Measurements from ENCODE around the gene DALRD3. TPM values are rescaled to one million over a fixed set of nuclear protein-coding genes. Genes with fewer than 3 reads are reported as not detected.

DALRD3 gene
- total and polyA plus RNA-seq, 11 donors = 6.8 to 24.7 (median 14.5) TPM

GRCh38 chr3:48991851-48992545 is 26.4 kb downstream of the DALRD3 start:
- H3K27ac ChIP-seq = peak overlapping the region in 9 of 12 donors; percentile 73 to 98 (median 91)
- 69 to 80% (median 76%) methylated on average over 5 of the region's 5 CpGs for WGBS, 4 donors
- TF ChIP-seq POLR2A (IDR thresholded peaks at IDR 0.05) = no peak
- TF ChIP-seq CTCF (IDR thresholded peaks at IDR 0.05) = no peak

GRCh38 chr3:48990636-48991469 is 27.5 kb downstream of the DALRD3 start:
- H3K27ac ChIP-seq = peak overlapping the region; percentile 68 to 98 (median 90)
- H3K4me3 ChIP-seq = peak overlapping the region; percentile 63 to 95 (median 87)
- peaks cover 0 to 36% (median 22%) of the 10 kb centered on the region in 12 donors for H3K4me1 ChIP-seq
- peak in 1 of 5 donors; percentile 58 for DNase-seq
- H3K9me3 ChIP-seq = no peaks in the 10 kb centered on the region
- 5 to 7% (median 6%) methylated on average over 22 to 40 of the region's 40 CpGs for WGBS, 4 donors
- peaks cover 0 to 20% (median 11%) of the 10 kb centered on the region in 9 donors for H3K36me3 ChIP-seq
- no peaks in the 10 kb centered on the region for H3K27me3 ChIP-seq
- intact Hi-C loops (cut with DNase I) = loop anchor here in 1 of 10 donors (5.0 kb wide), 1 partner anchor 456 kb away; no protein-coding TSS in a partner anchor
- TF ChIP-seq POLR2A (IDR thresholded peaks at IDR 0.05) (no peak), CTCF (IDR thresholded peaks at IDR 0.05) (no peak)
- peak; percentile 3 to 35 (median 26) for ATAC-seq

More at GRCh38 chr3:48991851-48992545, 26.4 kb downstream of the DALRD3 start:
- ATAC-seq (no peak), DNase-seq (no peak)
- peaks cover 0 to 36% (median 22%) of the 10 kb centered on the region in 12 donors for H3K4me1 ChIP-seq
- intact Hi-C loops (cut with DNase I) = loop anchor here in 1 of 10 donors (5.0 kb wide), 1 partner anchor 455 kb away; no protein-coding TSS in a partner anchor
- H3K27me3 ChIP-seq = no peaks in the 10 kb centered on the region
- H3K4me3 ChIP-seq = peak overlapping the region in 4 of 12 donors; percentile 94 to 95 (median 95)
- peaks cover 0 to 23% (median 1%) of the 10 kb centered on the region in 9 donors for H3K36me3 ChIP-seq
- no peaks in the 10 kb centered on the region for H3K9me3 ChIP-seq

- peak within 1 kb of the TSS; percentile 68 to 98 (median 90) for H3K27ac ChIP-seq
- 0 to 1% (median 0%) methylated on average over 27 to 91 of the region's 91 CpGs for WGBS, 4 donors
- no peaks in the 10 kb centered on the region for H3K27me3 ChIP-seq
- H3K9me3 ChIP-seq = no peaks in the 10 kb centered on the region
- peaks cover 0 to 25% (median 14%) of the 10 kb centered on the region in 9 donors for H3K36me3 ChIP-seq
- ATAC-seq (peak; percentile 67 to 91 (median 88)), DNase-seq (peak; percentile 87 to 92 (median 91))
- peak within 1 kb of the TSS; percentile 63 to 95 (median 87) for H3K4me3 ChIP-seq
- TF ChIP-seq POLR2A (IDR thresholded peaks at IDR 0.05) = peak in 1 of 2 donors; percentile 51
- TF ChIP-seq CTCF (IDR thresholded peaks at IDR 0.05) = peak in 9 of 12 donors; percentile 22 to 61 (median 40)
- intact Hi-C loops (cut with DNase I) = loop anchor here in 7 of 10 donors (2.0 to 10.0 kb wide), 5 partner anchors 31 to 457 kb away; partner anchors contain the start of gene QRICH1 (in 2 of the 7)
- peaks cover 0 to 36% (median 22%) of the 10 kb centered on the region in 12 donors for H3K4me1 ChIP-seq
These were observed 28.4 kb downstream of the DALRD3 start, which contains the start of gene P4HTM for GRCh38 chr3:48989796-48990635. P4HTM (plus strand) TSS chr3:48990241; CDS start chr3:48990257, 16 bp downstream.
